Upper lobe of left lung (tissue), 6 donors: ENCODE data around the gene PLAC9. TPM values are rescaled to one million over a fixed set of nuclear protein-coding genes. Genes with fewer than 3 reads are reported as not detected.

Source experiments
- ATAC-seq, 2 donors: fragments of 200-7000 bp; cut with Tn5 transposase; one replicate each; pipeline ENCODE4 v1.9.1; 2022; ENCODE audit warnings: mild to moderate bottlenecking in 2 of 2, moderate library complexity in 2 of 2; ENCODE audit not compliant: low FRiP score in 2 of 2
- DNase-seq, 2 donors: peaks; one replicate each; pipeline ENCODE4 v3.0.0-alpha.2; 2019 to 2020
- H3K27ac ChIP-seq, 4 donors: fragments of 200-600 bp; sonication (generic); one replicate each; pipeline ENCODE4 v1.5.1; 2016 to 2019
- H3K27me3 ChIP-seq, 4 donors: fragments of 200-600 bp; sonication (generic); one replicate each; pipeline ENCODE4 v1.5.1; 2017 to 2019
- H3K36me3 ChIP-seq, 4 donors: fragments of 200-600 bp; sonication (generic); one replicate each; pipeline ENCODE4 v1.5.1; 2016 to 2019
- H3K4me1 ChIP-seq, 4 donors: fragments of 200-600 bp; sonication (generic); one replicate each; pipeline ENCODE4 v1.5.1; 2018 to 2019
- H3K4me3 ChIP-seq, 4 donors: fragments of 200-600 bp; sonication (generic); one replicate each; pipeline ENCODE4 v1.5.1; 2017 to 2019; ENCODE audit warnings: mild to moderate bottlenecking in 2 of 4, moderate library complexity in 1 of 4
- H3K9me3 ChIP-seq, 4 donors: fragments of 200-600 bp; sonication (generic); one replicate each; pipeline ENCODE4 v1.5.1; 2018 to 2019
- CTCF ChIP-seq, 6 experiments: fragments of 450-650 bp in 4 of 6; fragments of 200-600 bp in 2 of 6; sonication (generic) in 2 of 6; IDR thresholded peaks; one replicate each; pipeline ENCODE4 v1.5.1; 2016 to 2019; ENCODE audit warnings: antibody characterized with exemption in 6 of 6
- EP300 ChIP-seq, 4 donors: sonication (generic); formaldehyde crosslinking; IDR thresholded peaks; one replicate each; pipeline ENCODE4 v1.5.1; 2017; ENCODE audit warnings: antibody characterized with exemption in 4 of 4, control low read depth in 2 of 4
- POLR2A ChIP-seq, 4 donors: fragments of 450-650 bp; IDR thresholded peaks; one replicate each; pipeline ENCODE4 v1.5.1; 2016 to 2017; ENCODE audit warnings: antibody characterized with exemption in 4 of 4, mild to moderate bottlenecking in 2 of 4
- POLR2AphosphoS5 ChIP-seq, 2 donors: sonication (generic); formaldehyde crosslinking; IDR thresholded peaks; one replicate each; pipeline ENCODE4 v1.5.1; 2017; ENCODE audit warnings: antibody characterized with exemption in 2 of 2
- WGBS, 2 donors: methylation state at CpG; one replicate each; pipeline ENCODE4 v1.1.5; 2017 to 2018; 5-methylcytosine and 5-hydroxymethylcytosine counted together
- total RNA-seq, 6 donors: library from RNA; depleted of rRNA in 4 of 6; stranded (reverse); fragments of >200 nt in 4 of 6; gene quantifications; one replicate each; pipeline versions ENCODE4 v1.1.0 to v1.2.1, GENCODE V29; 2016 to 2021
- donor health status: DM: no; HTN: no; CAD: no; lungs with moderate emphysema.
- donor health status: DM: no; HTN: yes; CAD: no; lungs with severe emphysema.

Gene PLAC9
- total RNA-seq, 6 donors from 2014 or later, result 7.9 to 82.9 (median 26.5) TPM; not detected in 2

GRCh38 chr10:80140251-80140650 is 7.7 kb downstream of the PLAC9 start:
- TF ChIP-seq POLR2AphosphoS5 (IDR thresholded peaks at IDR 0.05), result no peak
- 85 to 96% methylated on average over 7 of the region's 7 CpGs for WGBS, 2 donors
- no peaks in the 10 kb centered on the region for H3K27me3 ChIP-seq
- no peak overlapping the region for H3K4me3 ChIP-seq
- ATAC-seq, result no peak
- H3K9me3 ChIP-seq, result no peaks in the 10 kb centered on the region
- H3K27ac ChIP-seq, result no peak overlapping the region
- H3K36me3 ChIP-seq, result no peaks in the 10 kb centered on the region
- no peak for DNase-seq
- H3K4me1 ChIP-seq, result peaks cover 17 to 21% (median 20%) of the 10 kb centered on the region in 4 donors

DNA sequence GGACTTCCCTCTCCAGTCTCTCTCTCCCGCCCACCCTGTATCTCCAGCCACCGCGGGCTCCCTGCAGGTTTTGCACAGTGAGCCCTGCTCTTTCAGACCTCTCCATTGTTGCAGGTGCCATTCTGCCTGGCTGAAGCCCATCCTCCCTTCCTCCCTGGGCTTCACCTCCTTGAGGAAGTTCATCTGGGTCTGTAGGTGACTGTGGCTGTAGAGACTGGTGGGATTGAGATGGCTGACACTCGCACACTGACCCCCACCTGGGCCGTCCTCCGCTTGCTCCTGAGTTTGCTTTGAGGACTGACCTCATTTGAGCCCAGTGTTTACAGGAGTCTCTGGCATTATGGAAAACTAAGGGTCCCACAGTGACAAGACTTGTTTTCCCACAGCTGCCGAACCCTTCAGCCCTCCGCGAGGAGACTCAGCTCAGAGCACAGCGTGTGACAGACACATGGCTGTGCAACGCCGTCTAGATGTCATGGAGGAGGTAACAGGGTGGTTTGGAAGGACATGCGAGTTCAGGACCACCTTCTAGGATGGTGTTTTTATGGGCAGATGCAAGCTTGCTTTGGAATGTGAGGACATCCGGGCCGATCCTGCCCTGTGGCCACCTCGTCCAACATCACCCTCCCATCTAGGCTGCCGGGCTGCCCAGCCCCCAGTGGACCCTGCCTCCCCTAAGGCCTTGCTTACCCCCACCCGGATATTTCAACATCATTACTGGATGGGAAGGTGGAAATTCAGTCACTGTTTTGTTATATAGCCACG is 9.3 kb downstream of the PLAC9 start:
- H3K27ac ChIP-seq, result no peak overlapping the region
- ATAC-seq (no peak), DNase-seq (peak in 1 of 2 donors; percentile 58)
- H3K4me1 ChIP-seq, result peaks cover 15 to 25% (median 16%) of the 10 kb centered on the region in 4 donors
- TF ChIP-seq EP300 (IDR thresholded peaks at IDR 0.05) (no peak), POLR2A (IDR thresholded peaks at IDR 0.05) (no peak), POLR2AphosphoS5 (IDR thresholded peaks at IDR 0.05) (no peak), CTCF (IDR thresholded peaks at IDR 0.05) (no peak)
- 56 to 60% methylated on average over 17 to 19 of the region's 19 CpGs for WGBS, 2 donors
- H3K4me3 ChIP-seq, result no peak overlapping the region
- no peaks in the 10 kb centered on the region for H3K36me3 ChIP-seq
- no peaks in the 10 kb centered on the region for H3K9me3 ChIP-seq
- H3K27me3 ChIP-seq, result no peaks in the 10 kb centered on the region

DNA sequence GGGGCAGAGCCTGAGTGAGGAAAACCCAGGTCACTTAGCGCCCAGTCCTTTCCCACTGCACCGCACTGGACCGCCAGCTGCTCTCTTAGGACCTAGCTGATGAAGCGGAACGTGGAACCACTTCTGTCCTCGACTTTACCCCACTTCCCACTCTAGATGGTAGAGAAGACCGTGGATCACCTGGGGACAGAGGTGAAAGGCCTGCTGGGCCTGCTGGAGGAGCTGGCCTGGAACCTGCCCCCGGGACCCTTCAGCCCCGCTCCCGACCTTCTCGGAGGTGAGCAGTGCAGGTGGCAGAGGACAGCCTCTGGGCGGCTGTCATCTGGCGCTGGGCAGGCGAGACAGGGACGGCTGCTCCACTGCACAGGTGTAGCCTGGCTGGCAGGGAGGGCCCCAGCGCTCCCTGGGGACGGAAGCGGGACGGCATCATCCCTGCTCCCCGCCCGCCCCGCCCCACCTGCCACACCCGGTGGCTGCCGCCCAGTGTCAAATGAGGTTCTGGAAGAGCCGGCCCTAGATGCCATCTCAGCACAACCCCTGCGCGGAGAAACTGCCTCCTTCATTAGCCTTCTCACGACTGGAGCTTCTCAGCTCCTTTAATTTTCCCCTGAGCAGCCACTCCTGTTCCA is 11.7 kb downstream of the PLAC9 start:
- H3K27ac ChIP-seq, result no peak overlapping the region
- peak overlapping the region in 2 of 4 donors; percentile 5 to 20 for H3K4me3 ChIP-seq
- H3K27me3 ChIP-seq, result no peaks in the 10 kb centered on the region
- H3K4me1 ChIP-seq, result peaks cover 15 to 25% (median 16%) of the 10 kb centered on the region in 4 donors
- ATAC-seq (peak; percentile 33 to 68), DNase-seq (peak; percentile 37 to 85)
- peaks cover 0 to 4% (median 0%) of the 10 kb centered on the region in 4 donors for H3K36me3 ChIP-seq
- peak in 4 of 6 experiments; percentile 1 to 13 (median 10) for TF ChIP-seq CTCF (IDR thresholded peaks at IDR 0.05)
- TF ChIP-seq POLR2AphosphoS5 (IDR thresholded peaks at IDR 0.05), result no peak
- H3K9me3 ChIP-seq, result no peaks in the 10 kb centered on the region
- 32 to 41% methylated on average over 8 to 27 of the region's 28 CpGs for WGBS, 2 donors

DNA sequence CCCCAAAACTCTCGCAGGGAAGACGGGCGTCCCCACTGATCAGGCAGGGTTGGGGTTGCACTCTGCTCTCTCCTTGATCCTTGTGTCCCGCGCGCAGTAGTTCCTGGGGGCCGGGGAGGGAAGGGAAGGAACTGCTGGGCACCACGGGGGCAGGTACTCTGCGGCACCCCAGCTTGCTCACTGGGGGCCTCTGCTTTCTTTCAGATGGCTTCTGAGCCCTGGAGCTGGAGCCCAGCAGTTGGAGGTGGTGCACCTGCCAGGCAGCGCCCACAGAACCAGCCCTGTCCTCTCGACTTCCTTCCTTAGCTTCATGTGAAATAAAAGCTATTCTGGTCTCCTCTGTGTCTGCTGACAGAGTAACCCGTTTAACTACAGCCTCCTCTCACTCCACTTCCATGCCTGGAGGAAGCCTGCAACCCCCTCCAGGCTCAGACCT is 12.2 kb downstream of the PLAC9 start:
- TF ChIP-seq EP300 (IDR thresholded peaks at IDR 0.05) (no peak), POLR2AphosphoS5 (IDR thresholded peaks at IDR 0.05) (no peak), CTCF (IDR thresholded peaks at IDR 0.05) (no peak), POLR2A (IDR thresholded peaks at IDR 0.05) (no peak)
- Histone ChIP-seq H3K4me1 (peaks cover 15 to 25% (median 16%) of the 10 kb centered on the region in 4 donors), H3K27ac (no peak overlapping the region), H3K4me3 (peak overlapping the region in 2 of 4 donors; percentile 5 to 20), H3K36me3 (peaks cover 0 to 5% (median 0%) of the 10 kb centered on the region in 4 donors), H3K9me3 (no peaks in the 10 kb centered on the region), H3K27me3 (no peaks in the 10 kb centered on the region)
- ATAC-seq (peak; percentile 10 to 34), DNase-seq (peak in 1 of 2 donors; percentile 58)
- 13 to 69% methylated on average over 2 to 12 of the region's 12 CpGs for WGBS, 2 donors
